Thyroid gland (tissue), 4 donors: Measurements from ENCODE around the gene RRAGD. TPM values are rescaled to one million over a fixed set of nuclear protein-coding genes. Genes with fewer than 3 reads are reported as not detected.

Experiments
- DNase-seq, 2 donors: peaks; one replicate each; pipeline ENCODE4 v3.0.0-alpha.2; 2019
- H3K27ac ChIP-seq, 3 donors: fragments of 200-600 bp; sonication (generic); 1 replicate in 2 of 3; 2 replicates in 1 of 3; pipeline ENCODE4 v1.5.1; 2016 to 2019; ENCODE audit warnings: mild to moderate bottlenecking in 1 of 3, moderate library complexity in 1 of 3
- H3K27me3 ChIP-seq: fragments of 200-600 bp; sonication (generic); one replicate; pipeline ENCODE4 v1.5.1; 2019
- H3K36me3 ChIP-seq, 2 donors: fragments of 200-600 bp; sonication (generic); one replicate each; pipeline ENCODE4 v1.5.1; 2016 to 2019
- H3K4me1 ChIP-seq, 2 donors: fragments of 200-600 bp; sonication (generic); one replicate each; pipeline ENCODE4 v1.5.1; 2017 to 2019
- H3K4me3 ChIP-seq, 3 donors: fragments of 200-600 bp; sonication (generic); replicated peaks in 1 of 3; 1 replicate in 2 of 3; 2 replicates in 1 of 3; pipeline ENCODE4 v1.5.1; 2016; ENCODE audit warnings: mild to moderate bottlenecking in 1 of 3
- H3K9me3 ChIP-seq: fragments of 200-600 bp; sonication (generic); one replicate; pipeline ENCODE4 v1.5.1; 2017
- CTCF ChIP-seq, 6 experiments: fragments of 200-600 bp in 3 of 6; fragments of 450-650 bp in 3 of 6; sonication (generic) in 3 of 6; IDR thresholded peaks; one replicate each; pipeline ENCODE4 v1.5.1; 2016 to 2019; ENCODE audit warnings: antibody characterized with exemption in 6 of 6, mild to moderate bottlenecking in 2 of 6, inconsistent platforms in 1 of 6, moderate library complexity in 1 of 6
- POLR2A ChIP-seq, 2 donors: fragments of 450-650 bp; IDR thresholded peaks; one replicate each; pipeline ENCODE4 v1.6.1; 2017; ENCODE audit warnings: antibody characterized with exemption in 2 of 2, mild to moderate bottlenecking in 2 of 2, moderate library complexity in 1 of 2
- WGBS, 2 donors: methylation state at CpG; one replicate each; pipeline ENCODE4 v1.1.5; 2017; 5-methylcytosine and 5-hydroxymethylcytosine counted together
- intact Hi-C: fragments of 100-400 bp; cut with DNase I; formaldehyde crosslinking; loops from one replicate; pipeline ENCODE4 v1.15.1; 2023
- total RNA-seq, 4 donors: library from RNA; depleted of rRNA; stranded (reverse); fragments of >200 nt; gene quantifications; one replicate each; pipeline ENCODE4 v1.2.3, GENCODE V29; 2016

Gene RRAGD
- total RNA-seq, 4 donors from 2014 or later = 49.8 to 73.0 (median 62.2) TPM

- Histone ChIP-seq H3K4me1 (no peaks in the 10 kb centered on the region), H3K27me3 (no peaks in the 10 kb centered on the region), H3K27ac (no peak overlapping the region), H3K9me3 (no peaks in the 10 kb centered on the region), H3K4me3 (no peak overlapping the region), H3K36me3 (no peaks in the 10 kb centered on the region)
- intact Hi-C loops = no loop called here
- no peak for DNase-seq
- 89 to 93% methylated on average over 2 of the region's 2 CpGs for WGBS, 2 donors
- TF ChIP-seq POLR2A (IDR thresholded peaks at IDR 0.05) (no peak), CTCF (IDR thresholded peaks at IDR 0.05) (no peak)
Observed at GRCh38 chr6:89415185-89415584, 3.1 kb upstream of the RRAGD start.

- H3K27me3 ChIP-seq = no peaks in the 10 kb centered on the region
- H3K36me3 ChIP-seq = no peaks in the 10 kb centered on the region
- no peaks in the 10 kb centered on the region for H3K9me3 ChIP-seq
- no peak overlapping the region for H3K27ac ChIP-seq
- no peak for TF ChIP-seq CTCF (IDR thresholded peaks at IDR 0.05)
- 27 to 51% methylated on average over 2 of the region's 2 CpGs for WGBS, 2 donors
- no peak for DNase-seq
- H3K4me3 ChIP-seq = no peak overlapping the region
- no peaks in the 10 kb centered on the region for H3K4me1 ChIP-seq
- intact Hi-C loops = no loop called here
Observed at GRCh38 chr6:89414215-89414614, 2.1 kb upstream of the RRAGD start.

GRCh38 chr6:89413006-89413400 is 930 bp upstream of the RRAGD start:
- TF ChIP-seq POLR2A (IDR thresholded peaks at IDR 0.05) (no peak), CTCF (IDR thresholded peaks at IDR 0.05) (no peak)
- 19% methylated on average over 9 of the region's 9 CpGs for WGBS, 2 donors
- no peaks in the 10 kb centered on the region for H3K27me3 ChIP-seq
- H3K36me3 ChIP-seq = no peaks in the 10 kb centered on the region
- intact Hi-C loops = no loop called here
- peak overlapping the region; percentile 86 to 95 (median 92) for H3K27ac ChIP-seq
- H3K4me1 ChIP-seq = no peaks in the 10 kb centered on the region
- peak; percentile 62 to 63 for DNase-seq
- H3K4me3 ChIP-seq = peak overlapping the region; percentile 86 to 94 (median 94)
- H3K9me3 ChIP-seq = no peaks in the 10 kb centered on the region

GRCh38 chr6:89411145-89412070 is 665 bp downstream of the RRAGD start:
- Histone ChIP-seq H3K9me3 (no peaks in the 10 kb centered on the region), H3K36me3 (no peaks in the 10 kb centered on the region), H3K27me3 (no peaks in the 10 kb centered on the region), H3K27ac (peak overlapping the region; percentile 86 to 95 (median 92)), H3K4me3 (peak overlapping the region; percentile 86 to 94 (median 94)), H3K4me1 (no peaks in the 10 kb centered on the region)
- peak; percentile 50 to 54 for DNase-seq
- 3% methylated on average over 45 to 50 of the region's 93 CpGs for WGBS, 2 donors
- TF ChIP-seq POLR2A (IDR thresholded peaks at IDR 0.05) (peak in 1 of 2 donors; percentile 27), CTCF (IDR thresholded peaks at IDR 0.05) (no peak)
- intact Hi-C loops = no loop called here

- WGBS, 2 donors = 35 to 47% methylated on average over 4 of the region's 4 CpGs
- peak overlapping the region; percentile 86 to 94 (median 94) for H3K4me3 ChIP-seq
- no peak for TF ChIP-seq CTCF (IDR thresholded peaks at IDR 0.05)
- no peak for TF ChIP-seq POLR2A (IDR thresholded peaks at IDR 0.05)
- peak overlapping the region; percentile 86 to 95 (median 92) for H3K27ac ChIP-seq
- no peaks in the 10 kb centered on the region for H3K36me3 ChIP-seq
- no peaks in the 10 kb centered on the region for H3K9me3 ChIP-seq
- no peaks in the 10 kb centered on the region for H3K4me1 ChIP-seq
- DNase-seq = no peak
- no peaks in the 10 kb centered on the region for H3K27me3 ChIP-seq
- intact Hi-C loops = no loop called here
Observed at GRCh38 chr6:89410788-89411144, 1.3 kb downstream of the RRAGD start.
